Adrenal gland (tissue), 12 donors: ENCODE measurements around the gene TSFM. TPM values are rescaled to one million over a fixed set of nuclear protein-coding genes. Genes with fewer than 3 reads are reported as not detected.
A peak's percentile ranks its signal among the peaks of the same experiment; 100 is the strongest.

Experiments used
- DNase-seq, 7 donors: peaks; one replicate each; pipeline ENCODE4 v3.0.0-alpha.2; 2019 to 2020
- H3K27ac ChIP-seq, 5 donors: fragments of 200-600 bp; sonication (generic) in 4 of 5; 1 replicate in 3 of 5; 2 replicates in 2 of 5; pipeline versions ENCODE4 v1.5.1 to v1.8.0; 2016 to 2020; ENCODE audit warnings: mild to moderate bottlenecking in 1 of 5
- H3K27me3 ChIP-seq: fragments of 200-600 bp; 2 replicates; pipeline ENCODE4 v1.8.0; 2021
- H3K36me3 ChIP-seq, 2 donors: fragments of 200-600 bp; replicated peaks in 1 of 2; 1 replicate in 1 of 2; 2 replicates in 1 of 2; pipeline versions ENCODE4 v1.5.1 to v1.8.0; 2018 to 2022
- H3K4me1 ChIP-seq, 2 donors: fragments of 200-600 bp; replicated peaks in 1 of 2; 1 replicate in 1 of 2; 2 replicates in 1 of 2; pipeline versions ENCODE4 v1.5.1 to v1.8.0; 2018 to 2021
- H3K4me3 ChIP-seq, 4 donors: fragments of 200-600 bp; sonication (generic) in 3 of 4; one replicate each; pipeline ENCODE4 v1.5.1; 2016 to 2018
- H3K9me3 ChIP-seq, 3 donors: fragments of 200-600 bp; sonication (generic) in 1 of 3; replicated peaks in 1 of 3; 1 replicate in 2 of 3; 2 replicates in 1 of 3; pipeline versions ENCODE4 v1.5.1 to v1.8.0; 2016 to 2021
- POLR2A ChIP-seq, 2 donors: fragments of 450-650 bp; IDR thresholded peaks; one replicate each; pipeline ENCODE4 v1.6.1; 2017; ENCODE audit warnings: antibody characterized with exemption in 2 of 2, mild to moderate bottlenecking in 2 of 2, moderate library complexity in 1 of 2
- WGBS, 4 donors: extraction: QIAGEN DNeasy Blood & Tissue Kit in 2 of 4; methylation state at CpG; one replicate each; pipeline versions ENCODE4 v1.1.5 to v1.1.7; 2013 to 2017; 5-methylcytosine and 5-hydroxymethylcytosine counted together
- intact Hi-C, 2 donors: fragments of 100-400 bp; cut with DNase I; formaldehyde crosslinking; loops; one replicate each; pipeline versions ENCODE4 v1.14.1 to v1.15.0; 2022 to 2023
- polyA plus RNA-seq, 3 donors: library from polyadenylated mRNA; stranded (reverse); fragments of 200-250 nt in 2 of 3; fragments of 350-450 nt in 1 of 3; fragmentation: Illumina TruSeq in 1 of 3; extraction: RNeasy Lipid Tissue Mini Kit (QIAGEN cat#74804) in 1 of 3; gene quantifications; one replicate each; pipeline ENCODE4 v1.2.3, GENCODE V29; 2013 to 2014
- total RNA-seq, 9 donors: library from RNA; depleted of rRNA in 4 of 9; stranded (reverse); fragments of >200 nt in 4 of 9; fragments of 120-200 nt in 1 of 9; fragmentation: NEBNext Ultra II Directional in 1 of 9; extraction: Animal tissue kit (Norgen Biotek cat#: 25700) in 1 of 9; gene quantifications; one replicate each; pipeline versions ENCODE4 v1.1.0 to v1.2.4, GENCODE V29; 2013 to 2023
- TF ChIP-seq, protein P1 (sequence below), 6 experiments: fragments of 450-650 bp in 4 of 6; fragments of 200-600 bp in 2 of 6; sonication (generic) in 1 of 6; IDR thresholded peaks; 1 replicate in 5 of 6; 2 replicates in 1 of 6; pipeline versions ENCODE4 v1.5.1 to v1.8.0; 2016 to 2021; ENCODE audit warnings: antibody characterized with exemption in 6 of 6, mild to moderate bottlenecking in 2 of 6, moderate library complexity in 1 of 6
- donor health status: healthy with polysubstance abuse.
- donor health status: Bipolar disorder and iron deficiency.
- donor health status: DM: yes; HTN: yes; CAD: no.
- donor health status: DM: no; HTN: no; CAD: no.
- donor health status: DM: no; HTN: no; CAD: no.
- donor health status: DM: yes; HTN: yes; CAD: no.

TSFM gene
- total and polyA plus RNA-seq, 12 donors = 31.5 to 107 (median 69.5) TPM

DNA sequence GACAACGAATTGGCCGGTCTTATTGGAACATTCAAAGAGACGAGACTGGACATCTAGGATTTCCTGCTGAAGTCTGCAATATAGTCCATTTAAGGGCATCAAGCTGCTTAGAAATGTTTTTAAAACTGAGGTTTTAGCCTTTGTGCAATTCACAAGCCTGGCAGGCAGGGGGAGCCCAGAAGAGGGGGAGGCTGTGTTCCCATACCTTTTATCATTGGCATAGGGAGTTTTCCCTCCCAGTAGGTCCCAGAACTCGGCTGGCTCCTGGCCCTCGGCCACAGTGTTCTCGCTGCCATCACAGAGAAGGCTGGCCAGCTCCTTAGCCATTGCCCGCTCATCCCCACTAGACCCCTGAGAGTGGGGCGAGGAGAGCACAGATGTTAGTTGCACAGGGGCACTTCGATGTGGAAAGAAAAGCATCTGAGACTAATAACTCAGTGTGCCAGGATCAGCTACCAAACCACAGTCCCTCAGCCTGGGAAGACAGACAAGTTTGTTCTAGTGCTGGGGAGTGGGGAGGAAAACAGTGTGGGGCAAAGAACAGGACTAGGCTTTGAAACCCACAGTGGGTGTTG lies 20.8 kb downstream of the TSFM start:
- no peaks in the 10 kb centered on the region for H3K4me1 ChIP-seq
- peak; percentile 27 to 75 (median 59) for DNase-seq
- H3K9me3 ChIP-seq = no peaks in the 10 kb centered on the region
- TF ChIP-seq, protein P1, sequence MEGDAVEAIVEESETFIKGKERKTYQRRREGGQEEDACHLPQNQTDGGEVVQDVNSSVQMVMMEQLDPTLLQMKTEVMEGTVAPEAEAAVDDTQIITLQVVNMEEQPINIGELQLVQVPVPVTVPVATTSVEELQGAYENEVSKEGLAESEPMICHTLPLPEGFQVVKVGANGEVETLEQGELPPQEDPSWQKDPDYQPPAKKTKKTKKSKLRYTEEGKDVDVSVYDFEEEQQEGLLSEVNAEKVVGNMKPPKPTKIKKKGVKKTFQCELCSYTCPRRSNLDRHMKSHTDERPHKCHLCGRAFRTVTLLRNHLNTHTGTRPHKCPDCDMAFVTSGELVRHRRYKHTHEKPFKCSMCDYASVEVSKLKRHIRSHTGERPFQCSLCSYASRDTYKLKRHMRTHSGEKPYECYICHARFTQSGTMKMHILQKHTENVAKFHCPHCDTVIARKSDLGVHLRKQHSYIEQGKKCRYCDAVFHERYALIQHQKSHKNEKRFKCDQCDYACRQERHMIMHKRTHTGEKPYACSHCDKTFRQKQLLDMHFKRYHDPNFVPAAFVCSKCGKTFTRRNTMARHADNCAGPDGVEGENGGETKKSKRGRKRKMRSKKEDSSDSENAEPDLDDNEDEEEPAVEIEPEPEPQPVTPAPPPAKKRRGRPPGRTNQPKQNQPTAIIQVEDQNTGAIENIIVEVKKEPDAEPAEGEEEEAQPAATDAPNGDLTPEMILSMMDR (IDR thresholded peaks at IDR 0.05) = peak; percentile 54 to 80 (median 71)
- no peak for TF ChIP-seq POLR2A (IDR thresholded peaks at IDR 0.05)
- no peaks in the 10 kb centered on the region for H3K27me3 ChIP-seq
- H3K4me3 ChIP-seq = no peak overlapping the region
- intact Hi-C loops = no loop called here
- H3K27ac ChIP-seq = no peak overlapping the region
- WGBS, 4 donors = 45 to 61% (median 55%) methylated on average over 6 to 9 of the region's 9 CpGs
- H3K36me3 ChIP-seq = peaks cover 0 to 94% of the 10 kb centered on the region in 2 donors

DNA sequence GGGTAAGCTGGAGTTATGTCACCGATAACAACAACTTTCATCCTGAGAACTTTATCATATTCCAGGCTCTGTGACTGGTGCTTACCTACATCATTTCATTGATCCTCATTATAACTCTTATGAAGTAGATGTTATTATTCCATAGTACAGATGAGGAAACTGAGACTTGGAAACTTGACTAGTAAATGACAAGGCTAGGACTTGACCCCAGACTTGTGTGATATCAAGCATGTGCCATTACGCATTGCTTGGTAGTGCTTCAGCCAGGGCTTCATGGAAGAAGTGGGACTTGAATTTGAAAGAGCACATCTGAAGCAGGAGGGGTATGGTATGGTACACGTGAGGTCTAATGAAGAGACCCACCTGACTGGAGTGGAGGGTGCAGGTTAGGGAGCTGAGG lies 24.1 kb downstream of the TSFM start:
- Histone ChIP-seq H3K4me3 (no peak overlapping the region), H3K27ac (no peak overlapping the region), H3K27me3 (no peaks in the 10 kb centered on the region), H3K36me3 (peaks cover 0 to 94% of the 10 kb centered on the region in 2 donors), H3K4me1 (no peaks in the 10 kb centered on the region), H3K9me3 (no peaks in the 10 kb centered on the region)
- TF ChIP-seq, protein P1 (IDR thresholded peaks at IDR 0.05) = no peak
- intact Hi-C loops = no loop called here
- 96 to 98% (median 97%) methylated on average over 3 of the region's 3 CpGs for WGBS, 4 donors
- DNase-seq = no peak

DNA sequence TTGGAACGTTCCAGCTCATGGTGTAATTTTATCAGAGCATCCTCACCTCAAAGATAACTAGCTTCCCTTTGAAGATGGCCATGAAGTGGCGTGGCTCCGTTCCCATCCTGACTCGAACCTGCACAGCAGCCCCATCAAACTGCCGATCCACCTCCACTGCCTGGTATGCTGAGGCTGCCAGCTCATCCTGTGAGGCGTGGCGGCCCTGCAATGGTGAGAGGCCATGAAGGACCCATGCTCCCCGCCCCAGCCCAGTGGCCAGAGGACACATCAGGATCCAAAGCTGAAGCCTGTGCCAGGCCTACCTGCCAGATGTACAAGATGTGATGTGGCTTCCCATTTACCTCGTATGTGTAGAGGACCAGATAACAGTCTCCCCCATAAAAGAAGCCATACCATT lies 24.7 kb downstream of the TSFM start:
- H3K4me3 ChIP-seq = no peak overlapping the region
- intact Hi-C loops = no loop called here
- peaks cover 0 to 90% of the 10 kb centered on the region in 2 donors for H3K36me3 ChIP-seq
- H3K27me3 ChIP-seq = no peaks in the 10 kb centered on the region
- H3K4me1 ChIP-seq = no peaks in the 10 kb centered on the region
- H3K27ac ChIP-seq = no peak overlapping the region
- 78 to 90% (median 87%) methylated on average over 3 to 9 of the region's 9 CpGs for WGBS, 4 donors
- TF ChIP-seq POLR2A (IDR thresholded peaks at IDR 0.05) = no peak
- TF ChIP-seq, protein P1 (IDR thresholded peaks at IDR 0.05) = no peak
- DNase-seq = no peak
- no peaks in the 10 kb centered on the region for H3K9me3 ChIP-seq

DNA sequence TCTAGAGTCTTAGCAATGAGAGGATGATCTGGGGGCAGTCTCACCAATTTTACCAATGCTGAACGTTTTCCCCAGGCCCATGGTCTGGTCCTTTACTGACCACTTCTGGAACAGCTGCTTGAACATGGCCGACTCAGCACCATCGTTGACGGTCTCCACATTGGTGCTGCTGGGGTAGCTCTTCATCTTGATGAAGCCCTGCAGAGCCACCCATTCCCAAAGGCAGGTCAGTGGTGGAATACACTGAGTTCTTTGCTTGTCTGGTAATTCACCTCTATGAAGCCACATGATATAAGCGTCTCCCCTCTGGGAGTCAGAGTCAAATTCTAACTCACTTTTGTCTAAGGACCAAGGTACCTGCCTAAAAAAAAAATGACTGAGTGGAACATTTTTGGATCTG lies 25.8 kb downstream of the TSFM start:
- no peaks in the 10 kb centered on the region for H3K27me3 ChIP-seq
- no peak overlapping the region for H3K27ac ChIP-seq
- H3K36me3 ChIP-seq = peaks cover 0 to 86% of the 10 kb centered on the region in 2 donors
- H3K4me1 ChIP-seq = no peaks in the 10 kb centered on the region
- no peak for DNase-seq
- H3K9me3 ChIP-seq = no peaks in the 10 kb centered on the region
- no peak overlapping the region for H3K4me3 ChIP-seq
- TF ChIP-seq POLR2A (IDR thresholded peaks at IDR 0.05) = no peak
- TF ChIP-seq, protein P1 (IDR thresholded peaks at IDR 0.05) = no peak
- 80 to 91% (median 87%) methylated on average over 3 to 5 of the region's 5 CpGs for WGBS, 4 donors
- intact Hi-C loops = no loop called here
